Activated CD4-positive, alpha-beta memory T cell treated with anti-CD3 and anti-CD28 coated beads, Interleukin-2, amount 10 ng/mL, durations not matched to agents 7 days and 5 days (primary cell): Measurements from ENCODE around the gene MTMR10. TPM values are rescaled to one million over a fixed set of nuclear protein-coding genes. Genes with fewer than 3 reads are reported as not detected.

ENCODE experiments used
- CTCF ChIA-PET: fragments of 350-600 bp; sonication (Branson Sonifier 250); formaldehyde crosslinking; loops from one replicate; lab custom pipeline; 2021; ENCODE audit warnings: antibody characterized with exemption, inconsistent platforms; lab: Charles Lee
- POLR2A ChIA-PET: fragments of 350-600 bp; sonication (Branson Sonifier 250); formaldehyde crosslinking; loops from one replicate; lab custom pipeline; 2021; ENCODE audit warnings: antibody characterized with exemption; lab: Charles Lee
- DNase-seq: peaks from one replicate; pipeline ENCODE4 v3.0.0-alpha.2; 2020
- H3K27ac Mint-ChIP-seq: one replicate; pipeline ENCODE4 v1.8.0; 2021; ENCODE audit warnings: mild to moderate bottlenecking, mixed read lengths
- H3K27me3 Mint-ChIP-seq: one replicate; pipeline ENCODE4 v1.8.0; 2021; ENCODE audit warnings: mixed read lengths
- H3K36me3 Mint-ChIP-seq: one replicate; pipeline ENCODE4 v1.8.0; 2021; ENCODE audit warnings: low read depth, mixed read lengths
- H3K4me1 Mint-ChIP-seq: one replicate; pipeline ENCODE4 v1.8.0; 2021; ENCODE audit warnings: mixed read lengths
- H3K4me3 Mint-ChIP-seq: one replicate; pipeline ENCODE4 v1.8.0; 2021; ENCODE audit warnings: mild to moderate bottlenecking, mixed read lengths
- H3K9me3 Mint-ChIP-seq: one replicate; pipeline ENCODE4 v1.8.0; 2021; ENCODE audit warnings: mixed read lengths
- total RNA-seq, 2 experiments: library from RNA; stranded (reverse); gene quantifications; one replicate each; pipeline ENCODE4 v1.2.3, GENCODE V29; 2021

MTMR10 gene
- total RNA-seq, 2 experiments from 2014 or later = 21.8 to 23.3 TPM

DNA sequence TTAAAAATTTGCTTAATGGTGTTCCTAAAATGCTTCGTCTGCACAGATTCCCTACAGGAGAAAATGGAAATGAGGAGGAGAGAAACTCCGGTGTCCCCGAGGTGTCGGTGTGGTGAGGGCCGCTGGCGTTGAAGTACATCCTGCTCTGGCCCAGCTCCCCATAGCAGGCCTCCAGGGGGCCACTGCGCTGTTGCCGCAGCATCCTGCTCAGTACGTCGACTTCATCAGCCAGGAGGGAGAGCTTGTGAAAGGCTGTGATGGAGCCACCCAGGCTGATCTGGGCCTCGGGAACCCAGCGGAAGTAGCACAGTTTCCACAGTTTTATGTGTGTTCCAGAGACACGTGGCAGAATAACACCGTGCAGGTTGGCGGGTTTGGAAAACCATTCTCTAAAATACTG, 49.9 kb downstream of the MTMR10 start:
- no peak for DNase-seq
- H3K27ac Mint-ChIP-seq = no peak overlapping the region
- H3K9me3 Mint-ChIP-seq = no peaks in the 10 kb centered on the region
- no peaks in the 10 kb centered on the region for H3K4me1 Mint-ChIP-seq
- POLR2A ChIA-PET = no interaction called here
- H3K36me3 Mint-ChIP-seq = peaks cover 59% of the 10 kb centered on the region
- CTCF ChIA-PET = interaction anchor here (1.2 kb wide), 1 partner anchor 188 kb away, joined by 3 read pairs; no protein-coding TSS in a partner anchor
- no peaks in the 10 kb centered on the region for H3K27me3 Mint-ChIP-seq
- H3K4me3 Mint-ChIP-seq = no peak overlapping the region

DNA sequence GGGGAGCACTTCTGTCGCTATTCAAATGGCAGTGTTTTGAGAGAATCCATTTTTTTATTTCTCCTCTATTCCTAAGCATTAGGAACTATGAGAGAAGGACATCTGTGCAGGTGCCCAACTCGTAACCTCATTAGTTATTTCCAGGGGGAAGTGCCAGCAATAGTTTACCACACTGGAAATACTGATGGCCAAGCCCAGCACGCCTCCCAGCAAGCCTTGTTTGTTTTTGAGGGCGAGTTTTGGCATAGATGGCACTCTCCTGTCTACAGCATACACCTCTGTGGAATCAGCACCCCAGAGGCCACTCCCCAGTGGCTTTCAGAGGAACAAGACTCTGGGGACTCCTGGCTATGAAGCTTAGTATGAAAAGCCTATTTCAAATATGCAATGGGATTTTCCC, 51.1 kb downstream of the MTMR10 start:
- Mint-ChIP-seq H3K4me3 (no peak overlapping the region), H3K36me3 (peaks cover 50% of the 10 kb centered on the region), H3K27ac (no peak overlapping the region), H3K4me1 (no peaks in the 10 kb centered on the region), H3K9me3 (no peaks in the 10 kb centered on the region), H3K27me3 (no peaks in the 10 kb centered on the region)
- DNase-seq = no peak
- POLR2A ChIA-PET = no interaction called here
- CTCF ChIA-PET = interaction anchor here (1.6 kb wide), 1 partner anchor 189 kb away, joined by 4 read pairs; no protein-coding TSS in a partner anchor

DNA sequence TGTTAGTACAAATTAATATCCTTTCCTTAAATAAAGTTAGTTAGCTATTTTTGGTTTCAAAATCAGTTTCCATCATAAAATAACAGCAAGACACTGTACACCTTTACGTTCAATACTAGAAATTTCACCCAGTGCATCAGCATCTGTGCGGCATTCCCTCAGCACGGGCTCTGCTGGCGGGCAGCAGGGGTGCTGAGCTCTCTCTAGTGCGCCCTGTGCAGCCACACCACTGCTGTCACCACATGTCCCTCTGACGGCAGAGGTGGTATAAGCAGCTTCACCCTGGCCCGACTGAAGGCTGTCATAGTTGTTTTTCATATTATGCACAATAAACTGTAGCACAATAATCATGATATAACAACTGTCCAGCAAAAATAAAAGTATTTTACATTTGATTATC, 52.3 kb downstream of the MTMR10 start:
- Mint-ChIP-seq H3K4me3 (no peak overlapping the region), H3K27me3 (no peaks in the 10 kb centered on the region), H3K4me1 (no peaks in the 10 kb centered on the region), H3K36me3 (peaks cover 42% of the 10 kb centered on the region), H3K9me3 (no peaks in the 10 kb centered on the region), H3K27ac (no peak overlapping the region)
- CTCF ChIA-PET = interaction anchor here (1.6 kb wide), 1 partner anchor 190 kb away, joined by 4 read pairs; no protein-coding TSS in a partner anchor
- POLR2A ChIA-PET = no interaction called here
- no peak for DNase-seq

DNA sequence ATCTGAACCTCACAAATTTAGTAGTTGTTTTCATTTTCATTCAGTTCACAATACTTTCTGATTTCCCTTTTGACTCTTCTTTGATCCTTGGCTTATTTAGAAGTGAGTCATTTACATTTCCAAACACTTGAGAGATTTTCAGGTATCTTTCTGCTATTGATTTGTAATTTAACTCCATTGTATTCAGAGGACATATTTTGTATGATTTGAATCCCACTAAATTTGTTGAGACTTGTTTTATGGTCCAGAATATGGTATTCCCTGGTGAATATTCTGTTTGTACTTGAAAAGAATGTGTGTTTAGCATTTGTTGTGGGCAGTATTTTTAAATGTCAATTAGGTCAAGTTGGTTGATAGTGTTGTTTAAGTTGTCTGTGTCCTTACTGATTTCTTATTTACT, 58.1 kb downstream of the MTMR10 start:
- POLR2A ChIA-PET = no interaction called here
- Mint-ChIP-seq H3K27me3 (no peaks in the 10 kb centered on the region), H3K9me3 (no peaks in the 10 kb centered on the region), H3K4me3 (no peak overlapping the region), H3K36me3 (peaks cover 29% of the 10 kb centered on the region), H3K4me1 (peaks cover 6% of the 10 kb centered on the region), H3K27ac (no peak overlapping the region)
- CTCF ChIA-PET = no interaction called here
- no peak for DNase-seq

DNA sequence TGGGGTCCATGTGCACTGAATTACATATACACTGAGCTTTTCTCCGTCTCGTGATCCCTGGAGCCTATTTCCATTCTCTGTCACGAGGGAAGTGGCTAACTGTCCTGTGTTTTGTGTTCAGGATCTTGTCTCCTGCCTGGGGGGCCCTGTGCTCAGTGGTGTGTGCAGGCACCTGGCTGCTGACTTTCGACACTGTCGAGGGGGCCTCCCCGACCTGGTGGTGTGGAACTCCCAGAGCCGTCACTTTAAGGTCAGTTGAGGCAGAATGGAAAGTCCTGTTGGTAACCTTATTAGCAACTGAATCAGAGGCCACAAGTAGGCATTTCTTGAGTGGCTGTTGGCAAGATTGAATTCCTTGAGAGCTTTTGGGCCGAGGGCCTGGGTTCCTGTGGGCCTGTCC, 61.0 kb downstream of the MTMR10 start:
- Mint-ChIP-seq H3K27ac (no peak overlapping the region), H3K4me1 (peaks cover 6% of the 10 kb centered on the region), H3K36me3 (peaks cover 21% of the 10 kb centered on the region), H3K27me3 (no peaks in the 10 kb centered on the region), H3K4me3 (no peak overlapping the region), H3K9me3 (no peaks in the 10 kb centered on the region)
- DNase-seq = no peak
- ChIA-PET CTCF (interaction anchor here (1.4 kb wide), 1 partner anchor 71 kb away, joined by 4 read pairs; no protein-coding TSS in a partner anchor), POLR2A (no interaction called here)

DNA sequence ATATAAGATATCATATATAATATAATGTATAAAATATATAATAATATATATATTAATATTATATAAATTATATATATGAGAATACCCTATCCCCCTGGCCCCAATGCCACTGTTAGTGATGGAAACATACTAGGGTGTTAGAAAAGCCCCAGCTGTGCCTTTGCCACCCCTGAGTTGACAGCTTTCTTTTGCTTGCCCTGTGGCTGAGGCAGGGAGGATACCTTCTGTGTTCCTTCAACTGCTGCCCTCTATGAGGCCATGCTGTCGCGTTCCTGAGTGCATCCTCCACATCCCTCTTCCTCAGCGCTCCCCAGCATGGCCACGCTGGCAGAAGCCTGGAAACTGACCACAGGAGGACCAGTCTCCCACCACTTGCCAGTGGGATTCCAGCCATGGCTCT, 61.4 kb downstream of the MTMR10 start:
- H3K9me3 Mint-ChIP-seq = no peaks in the 10 kb centered on the region
- H3K4me3 Mint-ChIP-seq = no peak overlapping the region
- H3K27ac Mint-ChIP-seq = no peak overlapping the region
- no peaks in the 10 kb centered on the region for H3K27me3 Mint-ChIP-seq
- CTCF ChIA-PET = interaction anchor here (1.4 kb wide), 1 partner anchor 71 kb away, joined by 4 read pairs; no protein-coding TSS in a partner anchor
- DNase-seq = no peak
- H3K36me3 Mint-ChIP-seq = peaks cover 21% of the 10 kb centered on the region
- peaks cover 6% of the 10 kb centered on the region for H3K4me1 Mint-ChIP-seq
- POLR2A ChIA-PET = no interaction called here

DNA sequence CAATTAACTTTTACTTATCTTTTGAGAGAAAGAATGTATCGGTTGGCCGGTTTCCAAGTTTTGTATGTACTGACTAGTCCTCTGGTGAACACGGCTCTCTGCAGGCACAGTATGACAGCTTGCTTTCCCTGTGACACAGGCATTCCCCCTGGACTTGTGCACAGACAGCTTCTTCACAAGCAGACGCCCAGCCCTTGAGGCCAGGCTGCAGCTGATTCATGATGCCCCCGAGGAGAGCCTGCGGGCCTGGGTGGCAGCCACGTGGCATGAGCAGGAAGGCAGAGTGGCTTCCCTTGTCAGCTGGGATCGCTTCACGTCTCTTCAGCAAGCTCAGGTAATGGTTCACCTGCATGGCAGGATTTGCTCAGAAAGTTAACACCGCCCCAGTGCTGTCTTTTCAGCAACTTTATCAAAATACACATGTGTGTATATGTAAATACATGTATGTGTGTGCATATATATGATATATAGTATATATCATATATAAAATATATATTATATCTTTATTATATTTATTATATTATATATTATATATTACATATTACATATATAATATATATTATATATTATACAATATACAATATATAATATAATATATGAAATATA, 62.3 kb downstream of the MTMR10 start:
- DNase-seq = no peak
- Mint-ChIP-seq H3K36me3 (peaks cover 21% of the 10 kb centered on the region), H3K27me3 (no peaks in the 10 kb centered on the region), H3K9me3 (no peaks in the 10 kb centered on the region), H3K4me3 (no peak overlapping the region), H3K4me1 (peaks cover 6% of the 10 kb centered on the region), H3K27ac (no peak overlapping the region)
- ChIA-PET CTCF (interaction anchor here (1.3 kb wide), 1 partner anchor 200 kb away, joined by 3 read pairs; no protein-coding TSS in a partner anchor), POLR2A (no interaction called here)

DNA sequence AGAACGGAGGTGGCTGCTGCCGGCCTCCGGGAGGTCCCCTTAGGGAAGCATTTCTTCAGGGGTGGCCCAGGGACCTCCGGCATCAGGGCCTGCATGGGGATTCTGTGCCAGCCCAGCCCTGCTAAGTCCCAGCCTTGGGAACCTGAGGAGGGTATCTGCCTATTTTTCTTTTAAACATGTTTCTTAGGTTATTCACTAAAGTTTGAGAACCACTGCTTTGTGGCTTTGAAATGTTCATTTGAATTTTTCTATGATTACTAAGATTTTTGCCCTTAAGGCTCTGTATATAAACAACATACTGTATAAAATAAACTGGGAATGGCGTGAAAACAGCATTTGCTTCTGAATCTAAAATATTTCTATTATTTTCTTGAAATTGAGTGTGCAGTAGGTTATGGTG, 63.4 kb downstream of the MTMR10 start:
- Mint-ChIP-seq H3K36me3 (peaks cover 22% of the 10 kb centered on the region), H3K27ac (no peak overlapping the region), H3K27me3 (no peaks in the 10 kb centered on the region), H3K4me1 (peaks cover 2% of the 10 kb centered on the region), H3K9me3 (no peaks in the 10 kb centered on the region), H3K4me3 (no peak overlapping the region)
- ChIA-PET POLR2A (no interaction called here), CTCF (no interaction called here)
- no peak for DNase-seq

DNA sequence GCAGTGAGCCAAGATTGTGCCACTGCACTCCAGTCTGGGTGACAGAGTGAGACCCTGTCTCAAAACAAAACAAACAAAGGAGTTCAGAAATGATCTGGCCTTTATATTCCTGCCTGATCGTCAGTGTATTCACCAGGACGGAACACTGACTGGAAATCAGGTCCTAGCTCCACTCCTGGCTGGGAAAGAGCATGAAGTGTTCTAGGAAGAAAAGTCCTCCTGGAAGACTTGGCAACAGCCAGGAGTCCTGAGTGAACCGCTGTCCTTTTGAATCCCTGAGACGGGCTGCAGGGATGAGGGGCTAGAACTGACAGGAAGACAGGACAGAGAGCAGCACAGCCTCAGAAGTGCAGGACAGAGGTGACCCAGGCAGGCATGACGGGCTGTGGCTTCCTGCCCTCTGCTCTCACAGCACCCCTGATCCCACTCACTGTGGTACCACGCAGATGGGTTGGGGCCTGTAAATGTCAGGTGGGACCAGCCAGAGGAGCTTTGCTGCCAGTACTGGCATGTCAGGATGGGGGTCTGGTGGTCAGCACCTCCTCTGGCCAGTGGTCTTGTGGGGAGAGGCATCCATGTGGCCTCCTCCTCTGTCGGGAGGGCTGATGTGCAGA, 64.2 kb downstream of the MTMR10 start:
- ChIA-PET POLR2A (no interaction called here), CTCF (no interaction called here)

DNA sequence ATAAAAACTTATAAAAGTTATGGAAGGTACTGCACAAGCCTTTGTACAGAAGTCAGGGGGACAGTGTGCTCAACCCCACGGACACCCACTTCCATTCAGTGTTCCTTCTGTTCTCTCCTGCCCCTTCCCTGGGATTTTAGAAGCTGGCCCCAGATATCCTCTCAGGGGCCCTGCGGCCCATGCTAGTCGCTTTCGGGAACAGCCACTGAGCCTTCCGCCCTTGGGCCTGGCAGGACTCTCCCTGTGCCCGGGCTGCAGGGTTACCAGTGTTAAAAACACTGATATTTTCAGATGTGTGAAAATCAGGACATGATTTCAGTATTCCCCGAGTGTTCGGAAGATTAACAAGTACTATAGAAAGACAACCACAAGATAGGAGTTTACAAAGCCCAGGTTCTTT, 65.3 kb downstream of the MTMR10 start:
- Mint-ChIP-seq H3K27me3 (no peaks in the 10 kb centered on the region), H3K4me1 (no peaks in the 10 kb centered on the region), H3K9me3 (no peaks in the 10 kb centered on the region), H3K27ac (no peak overlapping the region), H3K4me3 (no peak overlapping the region), H3K36me3 (peaks cover 17% of the 10 kb centered on the region)
- no peak for DNase-seq
- ChIA-PET CTCF (no interaction called here), POLR2A (no interaction called here)

More for the DNA sequence above, 64.2 kb downstream of the MTMR10 start:
- DNase-seq = no peak
- no peaks in the 10 kb centered on the region for H3K4me1 Mint-ChIP-seq
- peaks cover 22% of the 10 kb centered on the region for H3K36me3 Mint-ChIP-seq
- no peak overlapping the region for H3K4me3 Mint-ChIP-seq
- no peak overlapping the region for H3K27ac Mint-ChIP-seq
- H3K27me3 Mint-ChIP-seq = no peaks in the 10 kb centered on the region
- no peaks in the 10 kb centered on the region for H3K9me3 Mint-ChIP-seq

DNA sequence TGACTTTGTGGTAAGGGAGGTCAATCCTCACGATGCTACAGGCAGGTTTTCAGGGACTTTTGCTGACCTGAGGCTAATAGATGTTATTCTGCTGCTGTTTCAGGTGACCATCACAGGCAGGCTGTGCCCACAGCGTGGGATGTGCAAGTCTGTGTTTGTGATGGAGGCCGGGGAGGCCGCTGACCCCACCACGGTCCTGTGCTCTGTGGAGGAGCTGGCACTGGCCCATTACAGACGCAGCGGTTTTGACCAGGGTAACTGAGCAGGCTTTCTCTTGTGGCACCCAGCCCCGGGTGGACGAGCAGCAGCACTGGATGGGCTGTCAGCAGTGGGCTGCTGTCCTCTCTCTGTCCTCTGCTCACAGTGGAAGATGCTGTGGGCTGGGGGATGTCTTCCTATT, 65.7 kb downstream of the MTMR10 start:
- POLR2A ChIA-PET = no interaction called here
- CTCF ChIA-PET = no interaction called here

DNA sequence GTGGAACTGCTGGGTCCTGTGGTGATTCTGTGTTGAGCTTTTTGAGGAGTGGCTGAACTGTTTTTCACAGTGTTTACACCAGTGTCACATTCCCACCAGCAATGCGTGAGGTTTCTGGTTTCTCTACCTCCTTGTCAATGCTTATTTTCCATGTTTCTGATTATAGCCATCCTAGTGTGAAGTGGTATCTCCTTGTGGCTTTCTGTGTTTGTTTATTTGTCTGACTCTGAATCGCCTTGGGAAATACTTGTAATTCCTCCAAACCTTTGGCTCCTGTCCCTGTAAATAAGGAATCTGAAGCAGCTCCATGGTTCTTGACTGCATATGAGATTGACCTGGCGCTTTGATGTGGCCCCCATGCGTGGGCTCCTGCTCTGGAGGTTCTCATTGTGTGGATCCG, 67.1 kb downstream of the MTMR10 start:
- H3K9me3 Mint-ChIP-seq = no peaks in the 10 kb centered on the region
- H3K36me3 Mint-ChIP-seq = peaks cover 12% of the 10 kb centered on the region
- H3K27me3 Mint-ChIP-seq = no peaks in the 10 kb centered on the region
- CTCF ChIA-PET = no interaction called here
- H3K4me3 Mint-ChIP-seq = no peak overlapping the region
- DNase-seq = no peak
- POLR2A ChIA-PET = no interaction called here
- H3K27ac Mint-ChIP-seq = no peak overlapping the region
- no peaks in the 10 kb centered on the region for H3K4me1 Mint-ChIP-seq

More for the DNA sequence above, 65.7 kb downstream of the MTMR10 start:
- DNase-seq = no peak
- Mint-ChIP-seq H3K27me3 (no peaks in the 10 kb centered on the region), H3K4me3 (no peak overlapping the region), H3K4me1 (no peaks in the 10 kb centered on the region), H3K36me3 (peaks cover 17% of the 10 kb centered on the region), H3K27ac (no peak overlapping the region), H3K9me3 (no peaks in the 10 kb centered on the region)

DNA sequence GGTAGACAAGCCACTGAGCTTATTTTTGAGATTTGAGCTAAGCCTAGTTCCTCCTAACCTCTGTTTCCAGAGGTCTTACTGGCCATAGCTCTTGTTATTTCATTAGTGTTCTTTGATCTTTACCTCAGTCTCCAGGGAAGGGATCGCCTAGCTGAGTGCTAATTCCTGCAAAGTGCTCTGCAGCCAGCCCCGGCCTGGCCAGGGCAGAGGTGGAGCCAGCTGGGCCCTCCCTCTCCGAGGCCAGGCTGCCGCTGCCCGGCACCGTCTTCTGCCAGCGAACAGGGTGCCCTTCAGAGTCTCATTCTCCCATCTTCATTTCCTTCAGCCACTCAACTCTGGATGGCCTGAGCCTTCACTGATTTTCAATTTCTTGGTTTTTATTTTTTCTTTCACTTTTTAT, 68.0 kb downstream of the MTMR10 start:
- H3K4me3 Mint-ChIP-seq = no peak overlapping the region
- no peaks in the 10 kb centered on the region for H3K9me3 Mint-ChIP-seq
- no peaks in the 10 kb centered on the region for H3K27me3 Mint-ChIP-seq
- no peaks in the 10 kb centered on the region for H3K4me1 Mint-ChIP-seq
- no peak for DNase-seq
- ChIA-PET CTCF (no interaction called here), POLR2A (no interaction called here)
- H3K27ac Mint-ChIP-seq = no peak overlapping the region
- peaks cover 15% of the 10 kb centered on the region for H3K36me3 Mint-ChIP-seq
